ENCODE results near the gene TBC1D22A.

DNA sequence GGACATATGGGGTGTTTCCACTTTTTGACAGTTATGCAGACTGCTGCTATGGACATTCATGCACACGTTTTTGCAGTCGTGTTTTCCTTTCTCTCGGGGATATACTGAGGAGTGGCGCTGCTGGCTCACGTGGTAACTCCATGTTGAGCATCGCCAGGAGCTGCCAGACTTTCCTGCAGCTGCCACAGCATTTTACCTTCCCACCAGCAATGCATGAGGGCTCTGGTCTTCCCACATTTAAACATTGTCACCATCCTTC, 95.4 kb downstream of the TBC1D22A start:
- TF ChIP-seq, protein P1, sequence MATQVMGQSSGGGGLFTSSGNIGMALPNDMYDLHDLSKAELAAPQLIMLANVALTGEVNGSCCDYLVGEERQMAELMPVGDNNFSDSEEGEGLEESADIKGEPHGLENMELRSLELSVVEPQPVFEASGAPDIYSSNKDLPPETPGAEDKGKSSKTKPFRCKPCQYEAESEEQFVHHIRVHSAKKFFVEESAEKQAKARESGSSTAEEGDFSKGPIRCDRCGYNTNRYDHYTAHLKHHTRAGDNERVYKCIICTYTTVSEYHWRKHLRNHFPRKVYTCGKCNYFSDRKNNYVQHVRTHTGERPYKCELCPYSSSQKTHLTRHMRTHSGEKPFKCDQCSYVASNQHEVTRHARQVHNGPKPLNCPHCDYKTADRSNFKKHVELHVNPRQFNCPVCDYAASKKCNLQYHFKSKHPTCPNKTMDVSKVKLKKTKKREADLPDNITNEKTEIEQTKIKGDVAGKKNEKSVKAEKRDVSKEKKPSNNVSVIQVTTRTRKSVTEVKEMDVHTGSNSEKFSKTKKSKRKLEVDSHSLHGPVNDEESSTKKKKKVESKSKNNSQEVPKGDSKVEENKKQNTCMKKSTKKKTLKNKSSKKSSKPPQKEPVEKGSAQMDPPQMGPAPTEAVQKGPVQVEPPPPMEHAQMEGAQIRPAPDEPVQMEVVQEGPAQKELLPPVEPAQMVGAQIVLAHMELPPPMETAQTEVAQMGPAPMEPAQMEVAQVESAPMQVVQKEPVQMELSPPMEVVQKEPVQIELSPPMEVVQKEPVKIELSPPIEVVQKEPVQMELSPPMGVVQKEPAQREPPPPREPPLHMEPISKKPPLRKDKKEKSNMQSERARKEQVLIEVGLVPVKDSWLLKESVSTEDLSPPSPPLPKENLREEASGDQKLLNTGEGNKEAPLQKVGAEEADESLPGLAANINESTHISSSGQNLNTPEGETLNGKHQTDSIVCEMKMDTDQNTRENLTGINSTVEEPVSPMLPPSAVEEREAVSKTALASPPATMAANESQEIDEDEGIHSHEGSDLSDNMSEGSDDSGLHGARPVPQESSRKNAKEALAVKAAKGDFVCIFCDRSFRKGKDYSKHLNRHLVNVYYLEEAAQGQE (IDR thresholded peaks at IDR 0.05; ENCODE audit: low read depth), result no peak
- TF ChIP-seq EZH2 (IDR thresholded peaks at IDR 0.05), result no peak
